WTC11 (cell line): Measurements from ENCODE around the gene HOXA13. TPM values are rescaled to one million over a fixed set of nuclear protein-coding genes. Genes with fewer than 3 reads are reported as not detected.

ENCODE experiments used
- ATAC-seq: fragments of 200-7000 bp; cut with Tn5 transposase; 2 replicates; pipeline ENCODE4 v1.10.0; 2021; ENCODE audit warnings: mild to moderate bottlenecking, moderate library complexity
- Bru-seq: library from RNA; stranded (reverse); fragments of 400-500 nt; gene quantifications from one replicate; lab custom pipeline; 2021; lab: Mats Ljungman, UMichigan
- CTCF ChIA-PET: fragments of 300-600 bp; sonication (Branson Sonifier 250); formaldehyde crosslinking; loops from one replicate; lab custom pipeline; 2021; ENCODE audit warnings: antibody characterized with exemption; lab: Charles Lee
- POLR2A ChIA-PET: fragments of 350-600 bp; sonication (Branson Sonifier 250); formaldehyde crosslinking; loops from one replicate; lab custom pipeline; 2021; ENCODE audit warnings: antibody characterized with exemption; lab: Charles Lee
- DNase-seq: peaks from one replicate; pipeline ENCODE4 v3.0.0; 2021; ENCODE audit warnings: low spot score
- H3K27ac Mint-ChIP-seq: 2 replicates; pipeline ENCODE4 v1.8.0; 2021; ENCODE audit warnings: mixed read lengths
- H3K27me3 Mint-ChIP-seq: 2 replicates; pipeline ENCODE4 v1.8.0; 2021; ENCODE audit warnings: low read depth, mild to moderate bottlenecking, moderate library complexity, mixed read lengths
- H3K36me3 Mint-ChIP-seq: 2 replicates; pipeline ENCODE4 v1.8.0; 2021; ENCODE audit warnings: mixed read lengths
- H3K4me1 Mint-ChIP-seq: 2 replicates; pipeline ENCODE4 v1.8.0; 2022; ENCODE audit warnings: mixed read lengths
- H3K4me3 Mint-ChIP-seq: 2 replicates; pipeline ENCODE4 v1.8.0; 2021; ENCODE audit warnings: mild to moderate bottlenecking, moderate library complexity, mixed read lengths
- H3K9me3 Mint-ChIP-seq: 2 replicates; pipeline ENCODE4 v1.8.0; 2021; ENCODE audit warnings: mixed read lengths
- EMX1 ChIP-seq: fragments of 250-450 bp; sonication (Bioruptor Pico); IDR thresholded peaks from 2 replicates; pipeline ENCODE4 v1.8.0; 2021; ENCODE audit warnings: mild to moderate bottlenecking
- ETV6 ChIP-seq: sonication (generic); formaldehyde crosslinking; IDR thresholded peaks from 2 replicates; pipeline ENCODE4 v1.8.1; 2022; ENCODE audit warnings: mild to moderate bottlenecking, missing genetic modification reagents
- HMGA2 ChIP-seq: fragments of 250-450 bp; sonication (Bioruptor Pico); IDR thresholded peaks from 2 replicates; pipeline ENCODE4 v1.4.0; 2021; ENCODE audit warnings: mild to moderate bottlenecking, moderate library complexity
- IRF2 ChIP-seq: sonication (generic); formaldehyde crosslinking; IDR thresholded peaks from 2 replicates; pipeline ENCODE4 v1.8.0; 2022; ENCODE audit warnings: low read depth, missing genetic modification reagents, borderline replicate concordance
- NR3C1 ChIP-seq: sonication (generic); formaldehyde crosslinking; conservative IDR thresholded peaks from 2 replicates; pipeline ENCODE4 v1.8.1; 2023; ENCODE audit warnings: low read depth, mild to moderate bottlenecking, missing genetic modification reagents
- TEAD1 ChIP-seq: sonication (generic); formaldehyde crosslinking; IDR thresholded peaks from 2 replicates; pipeline ENCODE4 v1.8.0; 2022; ENCODE audit warnings: mild to moderate bottlenecking, missing genetic modification reagents
- ZNF121 ChIP-seq: sonication (generic); formaldehyde crosslinking; IDR thresholded peaks from 2 replicates; pipeline ENCODE4 v1.8.0; 2023; ENCODE audit warnings: missing genetic modification reagents
- ZNF263 ChIP-seq: sonication (generic); formaldehyde crosslinking; IDR thresholded peaks from 2 replicates; pipeline ENCODE4 v1.8.1; 2022; ENCODE audit warnings: low read depth, mild to moderate bottlenecking, moderate library complexity, missing genetic modification reagents
- ZNF423 ChIP-seq: fragments of 250-450 bp; sonication (Bioruptor Pico); IDR thresholded peaks from 2 replicates; pipeline ENCODE4 v2.1.2; 2022; ENCODE audit warnings: mild to moderate bottlenecking, moderate library complexity
- long read RNA-seq, 3 experiments: library from RNA in 1 of 3; library from capped mRNA in 1 of 3; library from polyadenylated mRNA in 1 of 3; unstranded in 2 of 3; stranded (forward) in 1 of 3; transcript quantifications; one replicate each; pipeline ENCODE4 v2.0.0, GENCODE V29; 2021
- total RNA-seq: library from RNA; stranded (reverse); gene quantifications from 3 replicates; pipeline ENCODE4 v1.2.3, GENCODE V29; 2021
- TF ChIP-seq, protein P1 (sequence below): sonication (generic); formaldehyde crosslinking; IDR thresholded peaks from 2 replicates; pipeline ENCODE4 v1.8.1; 2023; ENCODE audit warnings: mild to moderate bottlenecking, missing genetic modification reagents, moderate library complexity
- TF ChIP-seq, protein P2 (sequence below): sonication (generic); formaldehyde crosslinking; IDR thresholded peaks from 2 replicates; pipeline ENCODE4 v1.8.1; 2023; ENCODE audit warnings: mild to moderate bottlenecking, missing genetic modification reagents, moderate library complexity
- TF ChIP-seq, protein P3 (sequence below): sonication (generic); formaldehyde crosslinking; IDR thresholded peaks from 2 replicates; pipeline ENCODE4 v1.8.1; 2023; ENCODE audit warnings: mild to moderate bottlenecking, moderate library complexity, missing genetic modification reagents
- TF ChIP-seq, protein P4 (sequence below): sonication (generic); formaldehyde crosslinking; IDR thresholded peaks from 2 replicates; pipeline ENCODE4 v1.8.1; 2022; ENCODE audit warnings: mild to moderate bottlenecking, missing genetic modification reagents, moderate library complexity, borderline replicate concordance
- TF ChIP-seq, protein P5 (sequence below): sonication (generic); formaldehyde crosslinking; IDR thresholded peaks from 2 replicates; pipeline ENCODE4 v1.8.0; 2022; ENCODE audit warnings: missing genetic modification reagents
- TF ChIP-seq, protein P6 (sequence below): sonication (generic); formaldehyde crosslinking; conservative IDR thresholded peaks from 2 replicates; pipeline ENCODE4 v1.8.1; 2023; ENCODE audit warnings: mild to moderate bottlenecking, low read depth, missing genetic modification reagents, moderate library complexity
- TF ChIP-seq, protein P7 (sequence below): sonication (generic); formaldehyde crosslinking; IDR thresholded peaks from 2 replicates; pipeline ENCODE4 v1.8.1; 2022; ENCODE audit warnings: mild to moderate bottlenecking, moderate library complexity, missing genetic modification reagents
- TF ChIP-seq, protein P8 (sequence below): sonication (generic); formaldehyde crosslinking; IDR thresholded peaks from 2 replicates; pipeline ENCODE4 v1.8.0; 2022; ENCODE audit warnings: mild to moderate bottlenecking, missing genetic modification reagents

HOXA13 gene
- total RNA-seq (not detected in 3 replicates), Bru-seq, nascent RNA (not detected)
- long read RNA-seq, experiment 1, result 0 reads
- long read RNA-seq, experiment 2, result 0 reads
- long read RNA-seq, experiment 3, result 0 reads

DNA sequence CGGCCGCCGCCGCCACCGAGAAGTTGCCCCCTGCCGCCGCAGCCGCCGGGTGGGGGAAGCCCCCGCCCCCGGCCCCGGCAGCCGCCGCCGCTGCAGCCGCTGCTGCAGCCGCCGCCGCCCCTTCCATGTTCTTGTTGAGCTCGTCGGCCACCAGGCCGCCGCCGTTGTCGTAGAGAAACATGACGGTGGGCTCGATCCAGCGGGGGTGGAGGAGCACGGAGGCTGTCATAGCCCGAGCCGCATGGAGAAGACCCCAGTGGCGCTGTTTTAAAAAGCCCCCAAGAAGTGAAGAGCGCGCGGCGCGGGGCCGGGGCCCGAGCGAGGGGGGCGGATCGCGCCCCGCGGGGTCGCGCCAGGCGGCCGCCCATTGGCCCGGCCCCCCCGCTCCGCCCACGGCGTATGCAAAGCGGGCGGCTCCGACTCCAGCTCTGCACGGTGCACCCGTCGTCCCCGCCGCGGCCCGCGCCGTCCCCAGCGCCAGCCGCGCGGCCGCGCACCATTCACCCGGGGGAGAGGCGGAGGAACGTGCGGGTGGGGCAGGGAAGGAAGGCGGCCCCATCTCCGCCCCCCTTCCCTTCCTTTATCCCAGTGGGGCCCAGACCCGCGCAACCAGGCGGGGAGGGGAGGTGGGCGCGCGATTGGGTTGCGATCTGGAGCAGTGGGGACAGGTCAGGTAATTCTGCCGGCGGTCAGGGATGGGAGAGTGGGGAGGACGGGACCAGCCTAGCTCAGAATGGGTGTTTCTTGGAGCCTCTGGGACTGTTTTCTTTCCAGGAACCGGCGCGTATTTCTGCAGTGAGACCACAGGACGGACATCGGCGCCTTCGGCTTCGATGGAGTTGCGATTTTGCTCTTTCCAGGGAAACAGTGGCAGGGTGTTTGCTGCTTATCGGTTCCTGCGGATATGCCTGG lies at the start of gene HOXA13:
Gene HOXA13 (minus strand): TSS at position 243 of the 912 bp plus-strand sequence. CDS start 14 bp downstream, at position 229.
- H3K27ac Mint-ChIP-seq, result no peak within 1 kb of the TSS
- DNase-seq, result no peak
- H3K27me3 Mint-ChIP-seq, result peaks cover 96% of the 10 kb centered on the region
- TF ChIP-seq ETV6, result no peak
- TF ChIP-seq, protein P1, sequence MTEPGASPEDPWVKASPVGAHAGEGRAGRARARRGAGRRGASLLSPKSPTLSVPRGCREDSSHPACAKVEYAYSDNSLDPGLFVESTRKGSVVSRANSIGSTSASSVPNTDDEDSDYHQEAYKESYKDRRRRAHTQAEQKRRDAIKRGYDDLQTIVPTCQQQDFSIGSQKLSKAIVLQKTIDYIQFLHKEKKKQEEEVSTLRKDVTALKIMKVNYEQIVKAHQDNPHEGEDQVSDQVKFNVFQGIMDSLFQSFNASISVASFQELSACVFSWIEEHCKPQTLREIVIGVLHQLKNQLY (CRISPR knock-in tag), result no peak
- TF ChIP-seq, protein P2, sequence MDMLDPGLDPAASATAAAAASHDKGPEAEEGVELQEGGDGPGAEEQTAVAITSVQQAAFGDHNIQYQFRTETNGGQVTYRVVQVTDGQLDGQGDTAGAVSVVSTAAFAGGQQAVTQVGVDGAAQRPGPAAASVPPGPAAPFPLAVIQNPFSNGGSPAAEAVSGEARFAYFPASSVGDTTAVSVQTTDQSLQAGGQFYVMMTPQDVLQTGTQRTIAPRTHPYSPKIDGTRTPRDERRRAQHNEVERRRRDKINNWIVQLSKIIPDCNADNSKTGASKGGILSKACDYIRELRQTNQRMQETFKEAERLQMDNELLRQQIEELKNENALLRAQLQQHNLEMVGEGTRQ, result no peak
- no peak for TF ChIP-seq NR3C1
- TF ChIP-seq ZNF423 (CRISPR knock-in tag), result peak; percentile 48; the same call in 1 of the 2 replicates
- TF ChIP-seq ZNF121 (CRISPR knock-in tag), result no peak
- TF ChIP-seq, protein P3, sequence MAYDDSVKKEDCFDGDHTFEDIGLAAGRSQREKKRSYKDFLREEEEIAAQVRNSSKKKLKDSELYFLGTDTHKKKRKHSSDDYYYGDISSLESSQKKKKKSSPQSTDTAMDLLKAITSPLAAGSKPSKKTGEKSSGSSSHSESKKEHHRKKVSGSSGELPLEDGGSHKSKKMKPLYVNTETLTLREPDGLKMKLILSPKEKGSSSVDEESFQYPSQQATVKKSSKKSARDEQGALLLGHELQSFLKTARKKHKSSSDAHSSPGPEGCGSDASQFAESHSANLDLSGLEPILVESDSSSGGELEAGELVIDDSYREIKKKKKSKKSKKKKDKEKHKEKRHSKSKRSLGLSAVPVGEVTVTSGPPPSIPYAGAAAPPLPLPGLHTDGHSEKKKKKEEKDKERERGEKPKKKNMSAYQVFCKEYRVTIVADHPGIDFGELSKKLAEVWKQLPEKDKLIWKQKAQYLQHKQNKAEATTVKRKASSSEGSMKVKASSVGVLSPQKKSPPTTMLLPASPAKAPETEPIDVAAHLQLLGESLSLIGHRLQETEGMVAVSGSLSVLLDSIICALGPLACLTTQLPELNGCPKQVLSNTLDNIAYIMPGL, result no peak
- ChIA-PET POLR2A (interaction anchor here (0.7 to 1.4 kb wide), 3 partner anchors 12 to 49 kb away, joined by 3 read pairs; no protein-coding TSS in a partner anchor), CTCF (interaction anchor here (0.9 to 2.5 kb wide), 10 partner anchors 9 to 894 kb away, joined by 3 to 20 read pairs (median 5); partner anchors contain the start of genes HIBADH and HOXA5)
- peak within 1 kb of the TSS; percentile 71 for H3K4me3 Mint-ChIP-seq
- ATAC-seq, result peak; percentile 41
- no peaks in the 10 kb centered on the region for H3K9me3 Mint-ChIP-seq
- H3K4me1 Mint-ChIP-seq, result peaks cover 26% of the 10 kb centered on the region
- H3K36me3 Mint-ChIP-seq, result no peaks in the 10 kb centered on the region

DNA sequence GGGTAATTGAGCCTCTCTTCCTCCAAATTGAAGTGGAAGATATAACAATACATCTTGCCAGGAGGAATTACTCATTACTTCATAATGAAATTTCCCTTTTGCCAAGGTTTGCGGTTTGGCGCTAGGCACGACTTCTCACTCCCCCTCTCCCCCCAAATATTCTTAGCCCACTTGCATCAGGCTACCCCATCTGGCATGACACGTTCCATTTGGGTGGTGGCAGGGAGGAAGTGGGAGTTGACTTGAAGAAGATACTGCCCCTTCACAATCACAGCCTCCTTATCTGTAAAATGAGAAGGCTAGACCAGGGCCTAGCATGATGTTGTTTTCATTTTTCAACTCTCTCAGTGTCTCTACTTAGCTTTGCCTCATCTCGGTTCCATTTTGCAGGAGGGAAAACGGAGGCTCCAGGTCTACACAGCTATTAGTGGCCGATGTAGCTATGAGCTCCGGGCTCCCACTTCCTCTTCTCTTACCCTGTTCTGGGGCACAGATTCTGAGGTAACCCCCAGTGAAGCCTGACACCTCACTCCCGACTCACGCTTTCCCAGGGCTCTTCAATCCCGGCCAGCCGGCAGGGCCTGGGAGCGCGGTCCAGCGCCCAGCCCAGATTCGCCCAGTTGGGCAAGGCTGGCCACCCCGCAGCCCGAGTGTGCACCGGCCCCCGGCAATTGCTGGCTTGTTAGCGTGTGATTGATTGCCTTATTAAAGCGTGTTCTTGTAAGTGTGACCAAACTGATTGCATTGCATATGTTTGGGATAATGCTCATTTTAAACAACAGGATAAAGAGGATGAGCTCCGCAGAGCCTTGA lies 49.2 kb upstream of the HOXA13 start:
- no peak overlapping the region for H3K4me3 Mint-ChIP-seq
- ChIA-PET CTCF (interaction anchor here (1.4 to 2.3 kb wide), 2 partner anchors 53 to 55 kb away, joined by 4 to 7 read pairs; no protein-coding TSS in a partner anchor), POLR2A (interaction anchor here (1.0 kb wide), 1 partner anchor 50 kb away, joined by 3 read pairs; no protein-coding TSS in a partner anchor)
- peaks cover 35% of the 10 kb centered on the region for H3K4me1 Mint-ChIP-seq
- no peaks in the 10 kb centered on the region for H3K9me3 Mint-ChIP-seq
- ATAC-seq, result no peak
- H3K27ac Mint-ChIP-seq, result no peak overlapping the region
- H3K36me3 Mint-ChIP-seq, result peaks cover 3% of the 10 kb centered on the region; the same call in 1 of the 2 replicates
- peaks cover 100% of the 10 kb centered on the region for H3K27me3 Mint-ChIP-seq
- DNase-seq, result no peak
- no peak for TF ChIP-seq EMX1
- TF ChIP-seq, protein P4, sequence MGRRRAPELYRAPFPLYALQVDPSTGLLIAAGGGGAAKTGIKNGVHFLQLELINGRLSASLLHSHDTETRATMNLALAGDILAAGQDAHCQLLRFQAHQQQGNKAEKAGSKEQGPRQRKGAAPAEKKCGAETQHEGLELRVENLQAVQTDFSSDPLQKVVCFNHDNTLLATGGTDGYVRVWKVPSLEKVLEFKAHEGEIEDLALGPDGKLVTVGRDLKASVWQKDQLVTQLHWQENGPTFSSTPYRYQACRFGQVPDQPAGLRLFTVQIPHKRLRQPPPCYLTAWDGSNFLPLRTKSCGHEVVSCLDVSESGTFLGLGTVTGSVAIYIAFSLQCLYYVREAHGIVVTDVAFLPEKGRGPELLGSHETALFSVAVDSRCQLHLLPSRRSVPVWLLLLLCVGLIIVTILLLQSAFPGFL (CRISPR knock-in tag), result no peak
- TF ChIP-seq, protein P5, sequence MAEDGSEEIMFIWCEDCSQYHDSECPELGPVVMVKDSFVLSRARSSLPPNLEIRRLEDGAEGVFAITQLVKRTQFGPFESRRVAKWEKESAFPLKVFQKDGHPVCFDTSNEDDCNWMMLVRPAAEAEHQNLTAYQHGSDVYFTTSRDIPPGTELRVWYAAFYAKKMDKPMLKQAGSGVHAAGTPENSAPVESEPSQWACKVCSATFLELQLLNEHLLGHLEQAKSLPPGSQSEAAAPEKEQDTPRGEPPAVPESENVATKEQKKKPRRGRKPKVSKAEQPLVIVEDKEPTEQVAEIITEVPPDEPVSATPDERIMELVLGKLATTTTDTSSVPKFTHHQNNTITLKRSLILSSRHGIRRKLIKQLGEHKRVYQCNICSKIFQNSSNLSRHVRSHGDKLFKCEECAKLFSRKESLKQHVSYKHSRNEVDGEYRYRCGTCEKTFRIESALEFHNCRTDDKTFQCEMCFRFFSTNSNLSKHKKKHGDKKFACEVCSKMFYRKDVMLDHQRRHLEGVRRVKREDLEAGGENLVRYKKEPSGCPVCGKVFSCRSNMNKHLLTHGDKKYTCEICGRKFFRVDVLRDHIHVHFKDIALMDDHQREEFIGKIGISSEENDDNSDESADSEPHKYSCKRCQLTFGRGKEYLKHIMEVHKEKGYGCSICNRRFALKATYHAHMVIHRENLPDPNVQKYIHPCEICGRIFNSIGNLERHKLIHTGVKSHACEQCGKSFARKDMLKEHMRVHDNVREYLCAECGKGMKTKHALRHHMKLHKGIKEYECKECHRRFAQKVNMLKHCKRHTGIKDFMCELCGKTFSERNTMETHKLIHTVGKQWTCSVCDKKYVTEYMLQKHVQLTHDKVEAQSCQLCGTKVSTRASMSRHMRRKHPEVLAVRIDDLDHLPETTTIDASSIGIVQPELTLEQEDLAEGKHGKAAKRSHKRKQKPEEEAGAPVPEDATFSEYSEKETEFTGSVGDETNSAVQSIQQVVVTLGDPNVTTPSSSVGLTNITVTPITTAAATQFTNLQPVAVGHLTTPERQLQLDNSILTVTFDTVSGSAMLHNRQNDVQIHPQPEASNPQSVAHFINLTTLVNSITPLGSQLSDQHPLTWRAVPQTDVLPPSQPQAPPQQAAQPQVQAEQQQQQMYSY (CRISPR knock-in tag), result no peak
- no peak for TF ChIP-seq HMGA2 (CRISPR knock-in tag)
- TF ChIP-seq, protein P6, sequence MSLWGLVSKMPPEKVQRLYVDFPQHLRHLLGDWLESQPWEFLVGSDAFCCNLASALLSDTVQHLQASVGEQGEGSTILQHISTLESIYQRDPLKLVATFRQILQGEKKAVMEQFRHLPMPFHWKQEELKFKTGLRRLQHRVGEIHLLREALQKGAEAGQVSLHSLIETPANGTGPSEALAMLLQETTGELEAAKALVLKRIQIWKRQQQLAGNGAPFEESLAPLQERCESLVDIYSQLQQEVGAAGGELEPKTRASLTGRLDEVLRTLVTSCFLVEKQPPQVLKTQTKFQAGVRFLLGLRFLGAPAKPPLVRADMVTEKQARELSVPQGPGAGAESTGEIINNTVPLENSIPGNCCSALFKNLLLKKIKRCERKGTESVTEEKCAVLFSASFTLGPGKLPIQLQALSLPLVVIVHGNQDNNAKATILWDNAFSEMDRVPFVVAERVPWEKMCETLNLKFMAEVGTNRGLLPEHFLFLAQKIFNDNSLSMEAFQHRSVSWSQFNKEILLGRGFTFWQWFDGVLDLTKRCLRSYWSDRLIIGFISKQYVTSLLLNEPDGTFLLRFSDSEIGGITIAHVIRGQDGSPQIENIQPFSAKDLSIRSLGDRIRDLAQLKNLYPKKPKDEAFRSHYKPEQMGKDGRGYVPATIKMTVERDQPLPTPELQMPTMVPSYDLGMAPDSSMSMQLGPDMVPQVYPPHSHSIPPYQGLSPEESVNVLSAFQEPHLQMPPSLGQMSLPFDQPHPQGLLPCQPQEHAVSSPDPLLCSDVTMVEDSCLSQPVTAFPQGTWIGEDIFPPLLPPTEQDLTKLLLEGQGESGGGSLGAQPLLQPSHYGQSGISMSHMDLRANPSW (CRISPR knock-in tag), result no peak
- TF ChIP-seq, protein P7, sequence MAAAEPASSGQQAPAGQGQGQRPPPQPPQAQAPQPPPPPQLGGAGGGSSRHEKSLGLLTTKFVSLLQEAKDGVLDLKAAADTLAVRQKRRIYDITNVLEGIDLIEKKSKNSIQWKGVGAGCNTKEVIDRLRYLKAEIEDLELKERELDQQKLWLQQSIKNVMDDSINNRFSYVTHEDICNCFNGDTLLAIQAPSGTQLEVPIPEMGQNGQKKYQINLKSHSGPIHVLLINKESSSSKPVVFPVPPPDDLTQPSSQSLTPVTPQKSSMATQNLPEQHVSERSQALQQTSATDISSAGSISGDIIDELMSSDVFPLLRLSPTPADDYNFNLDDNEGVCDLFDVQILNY (CRISPR knock-in tag), result no peak
- no peak for TF ChIP-seq IRF2 (CRISPR knock-in tag)
- TF ChIP-seq, protein P8, sequence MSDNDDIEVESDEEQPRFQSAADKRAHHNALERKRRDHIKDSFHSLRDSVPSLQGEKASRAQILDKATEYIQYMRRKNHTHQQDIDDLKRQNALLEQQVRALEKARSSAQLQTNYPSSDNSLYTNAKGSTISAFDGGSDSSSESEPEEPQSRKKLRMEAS, result no peak
- TF ChIP-seq ZNF263 (CRISPR knock-in tag), result no peak
- TF ChIP-seq TEAD1 (CRISPR knock-in tag), result no peak
